Bronchial epithelial cell (primary cell): ENCODE results near the gene DRC1. TPM values are rescaled to one million over a fixed set of nuclear protein-coding genes. Genes with fewer than 3 reads are reported as not detected.

ENCODE experiments used
- DNase-seq: peaks from one replicate; pipeline ENCODE4 v3.0.0-alpha.2; 2010; ENCODE audit warnings: low read depth
- FAIRE-seq: peaks from 2 replicates; lab custom pipeline; 2011; peaks lifted over from hg19 to GRCh38; lab: Jason Lieb, UNC
- H3K27me3 ChIP-seq: 2 replicates; pipeline ENCODE4 v1.5.1; 2011; ENCODE audit warnings: low read length; ENCODE audit not compliant: control insufficient read depth, insufficient read depth
- H3K36me3 ChIP-seq: 2 replicates; pipeline ENCODE4 v1.5.1; 2011; ENCODE audit warnings: low read length; ENCODE audit not compliant: control insufficient read depth, insufficient read depth
- H3K4me3 ChIP-seq: 2 replicates; pipeline ENCODE4 v1.5.1; 2011; ENCODE audit warnings: mild to moderate bottlenecking, low read depth, low read length, control low read depth
- CTCF ChIP-seq: IDR thresholded peaks from 2 replicates; pipeline ENCODE4 v1.5.1; 2011; ENCODE audit warnings: mild to moderate bottlenecking, moderate library complexity, low read length, control low read depth, inconsistent platforms; ENCODE audit not compliant: insufficient read depth, severe bottlenecking
- total RNA-seq: library from RNA; depleted of rRNA; stranded (reverse); fragments of >200 nt; gene quantifications from 2 replicates; pipeline ENCODE4 v1.2.1, GENCODE V29; 2014

Gene DRC1
- total RNA-seq, 1 donor from 2014 or later, result not detected

- FAIRE-seq, result no peak
- no peak overlapping the region for H3K4me3 ChIP-seq
- no peak for TF ChIP-seq CTCF
- no peaks in the 10 kb centered on the region for H3K36me3 ChIP-seq
- H3K27me3 ChIP-seq, result no peaks in the 10 kb centered on the region
- DNase-seq, result no peak
Measured at GRCh38 chr2:26477126-26477910, 75.6 kb downstream of the DRC1 start.

GRCh38 chr2:26477911-26478253, 76.2 kb downstream of the DRC1 start, which contains the start of gene OTOF:
TSS of gene OTOF (minus strand) at chr2:26478124.
- no peak for TF ChIP-seq CTCF
- no peak within 1 kb of the TSS for H3K4me3 ChIP-seq
- DNase-seq (peak; percentile 29), FAIRE-seq (peak; percentile 50)
- no peaks in the 10 kb centered on the region for H3K27me3 ChIP-seq
- H3K36me3 ChIP-seq, result no peaks in the 10 kb centered on the region

- Histone ChIP-seq H3K27me3 (no peaks in the 10 kb centered on the region), H3K36me3 (no peaks in the 10 kb centered on the region), H3K4me3 (no peak overlapping the region)
- TF ChIP-seq CTCF, result no peak
- DNase-seq (no peak), FAIRE-seq (no peak)
Measured at GRCh38 chr2:26478366-26478765, 76.6 kb downstream of the DRC1 start.

GRCh38 chr2:26479131-26479788, 77.5 kb downstream of the DRC1 start:
- no peaks in the 10 kb centered on the region for H3K36me3 ChIP-seq
- no peaks in the 10 kb centered on the region for H3K27me3 ChIP-seq
- no peak overlapping the region for H3K4me3 ChIP-seq
- no peak for FAIRE-seq
- TF ChIP-seq CTCF, result no peak
- DNase-seq, result no peak

DNA sequence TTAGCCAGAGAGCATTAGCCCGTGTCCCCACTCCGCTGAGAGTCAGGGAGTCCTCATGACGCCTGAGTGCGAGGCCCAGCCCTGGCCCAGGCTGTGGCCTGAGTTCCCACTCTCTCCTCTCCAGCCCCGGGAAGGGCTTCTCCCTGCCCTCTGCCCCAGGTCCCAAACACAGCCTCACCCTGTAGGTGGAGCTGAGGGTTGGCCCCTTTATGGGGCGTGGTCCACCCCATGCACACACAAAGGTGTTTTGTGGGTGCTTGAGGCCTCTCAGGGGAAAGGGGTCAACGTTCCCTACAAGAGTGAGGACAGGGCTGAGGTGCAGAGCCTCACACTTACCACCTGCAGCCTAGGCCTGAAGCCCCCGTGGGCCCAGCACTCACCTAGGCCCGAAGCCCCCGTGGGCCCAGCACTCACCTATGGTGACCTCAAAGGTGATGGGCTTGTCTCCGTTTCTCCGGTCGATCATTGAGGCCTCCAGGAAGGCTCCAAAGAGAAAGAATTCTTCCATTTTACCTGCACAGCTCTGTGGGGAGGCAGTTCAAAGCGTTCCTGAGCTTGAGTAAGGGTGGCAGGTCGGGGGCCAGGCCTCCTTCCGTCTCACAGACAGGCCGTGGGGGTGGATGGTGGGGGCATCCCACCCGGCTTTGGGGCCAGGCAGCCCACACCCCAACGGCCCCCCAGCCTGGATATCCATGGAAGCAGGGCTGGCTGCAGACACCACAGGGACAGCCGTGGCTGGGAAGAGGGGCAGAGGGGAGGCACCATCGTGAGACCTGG, 78.3 kb downstream of the DRC1 start:
- DNase-seq (no peak), FAIRE-seq (no peak)
- Histone ChIP-seq H3K36me3 (no peaks in the 10 kb centered on the region), H3K27me3 (no peaks in the 10 kb centered on the region), H3K4me3 (no peak overlapping the region)
- TF ChIP-seq CTCF, result no peak
